HL-60 (cell line): ENCODE results near the gene SHROOM3.

Experiments
- DNase-seq, 2 experiments: peaks; one replicate each; pipeline ENCODE4 v3.0.0-alpha.2; 2010 to 2020; ENCODE audit warnings: low read depth in 1 of 2, low spot score in 1 of 2
- H3K27ac ChIP-seq: fragments of 250-450 bp; sonication (Bioruptor Pico); replicated peaks from 2 replicates; pipeline ENCODE4 v1.5.1; 2020; ENCODE audit warnings: mild to moderate bottlenecking, moderate library complexity
- H3K27me3 ChIP-seq: fragments of 250-450 bp; sonication (Bioruptor Pico); 2 replicates; pipeline ENCODE4 v1.5.1; 2021; ENCODE audit warnings: mild to moderate bottlenecking, moderate library complexity; ENCODE audit not compliant: insufficient read depth, poor library complexity, severe bottlenecking
- H3K4me3 ChIP-seq: replicated peaks from 2 replicates; pipeline ENCODE4 v1.5.1; 2011; ENCODE audit warnings: mild to moderate bottlenecking, control low read depth, low read length; ENCODE audit not compliant: insufficient read depth
- CTCF ChIP-seq: IDR thresholded peaks from one replicate; pipeline ENCODE4 v1.5.1; 2011; ENCODE audit warnings: low read length, control low read depth, inconsistent platforms; ENCODE audit not compliant: insufficient read depth
- GABPA ChIP-seq: IDR thresholded peaks from 2 replicates; pipeline ENCODE4 v1.6.1; 2012; ENCODE audit warnings: low read depth
- POLR2AphosphoS5 ChIP-seq: IDR thresholded peaks from 2 replicates; pipeline ENCODE4 v1.6.1; 2012; ENCODE audit warnings: low read depth
- SPI1 ChIP-seq: IDR thresholded peaks from 2 replicates; pipeline ENCODE4 v1.6.1; 2012; ENCODE audit warnings: low read depth, mild to moderate bottlenecking, borderline replicate concordance
- TF ChIP-seq, protein P1 (sequence below): IDR thresholded peaks from 2 replicates; pipeline ENCODE4 v1.6.1; 2012; ENCODE audit warnings: low read depth; ENCODE audit not compliant: insufficient replicate concordance

The SHROOM3 gene

GRCh38 chr4:76692761-76693160, 257.7 kb downstream of the SHROOM3 start:
- Histone ChIP-seq H3K4me3 (no peak overlapping the region), H3K27ac (no peak overlapping the region), H3K27me3 (peaks cover 41% of the 10 kb centered on the region)
- TF ChIP-seq GABPA, result no peak
- TF ChIP-seq, protein P1, sequence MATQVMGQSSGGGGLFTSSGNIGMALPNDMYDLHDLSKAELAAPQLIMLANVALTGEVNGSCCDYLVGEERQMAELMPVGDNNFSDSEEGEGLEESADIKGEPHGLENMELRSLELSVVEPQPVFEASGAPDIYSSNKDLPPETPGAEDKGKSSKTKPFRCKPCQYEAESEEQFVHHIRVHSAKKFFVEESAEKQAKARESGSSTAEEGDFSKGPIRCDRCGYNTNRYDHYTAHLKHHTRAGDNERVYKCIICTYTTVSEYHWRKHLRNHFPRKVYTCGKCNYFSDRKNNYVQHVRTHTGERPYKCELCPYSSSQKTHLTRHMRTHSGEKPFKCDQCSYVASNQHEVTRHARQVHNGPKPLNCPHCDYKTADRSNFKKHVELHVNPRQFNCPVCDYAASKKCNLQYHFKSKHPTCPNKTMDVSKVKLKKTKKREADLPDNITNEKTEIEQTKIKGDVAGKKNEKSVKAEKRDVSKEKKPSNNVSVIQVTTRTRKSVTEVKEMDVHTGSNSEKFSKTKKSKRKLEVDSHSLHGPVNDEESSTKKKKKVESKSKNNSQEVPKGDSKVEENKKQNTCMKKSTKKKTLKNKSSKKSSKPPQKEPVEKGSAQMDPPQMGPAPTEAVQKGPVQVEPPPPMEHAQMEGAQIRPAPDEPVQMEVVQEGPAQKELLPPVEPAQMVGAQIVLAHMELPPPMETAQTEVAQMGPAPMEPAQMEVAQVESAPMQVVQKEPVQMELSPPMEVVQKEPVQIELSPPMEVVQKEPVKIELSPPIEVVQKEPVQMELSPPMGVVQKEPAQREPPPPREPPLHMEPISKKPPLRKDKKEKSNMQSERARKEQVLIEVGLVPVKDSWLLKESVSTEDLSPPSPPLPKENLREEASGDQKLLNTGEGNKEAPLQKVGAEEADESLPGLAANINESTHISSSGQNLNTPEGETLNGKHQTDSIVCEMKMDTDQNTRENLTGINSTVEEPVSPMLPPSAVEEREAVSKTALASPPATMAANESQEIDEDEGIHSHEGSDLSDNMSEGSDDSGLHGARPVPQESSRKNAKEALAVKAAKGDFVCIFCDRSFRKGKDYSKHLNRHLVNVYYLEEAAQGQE, result no peak
- no peak for TF ChIP-seq CTCF
- TF ChIP-seq POLR2AphosphoS5, result no peak
- TF ChIP-seq SPI1, result no peak
- DNase-seq, result no peak

GRCh38 chr4:76694056-76694455, 259.0 kb downstream of the SHROOM3 start:
- TF ChIP-seq CTCF (no peak), SPI1 (no peak), GABPA (no peak), POLR2AphosphoS5 (no peak)
- TF ChIP-seq, protein P1, result no peak
- Histone ChIP-seq H3K27ac (no peak overlapping the region), H3K27me3 (peaks cover 35% of the 10 kb centered on the region), H3K4me3 (no peak overlapping the region)
- no peak for DNase-seq

DNA sequence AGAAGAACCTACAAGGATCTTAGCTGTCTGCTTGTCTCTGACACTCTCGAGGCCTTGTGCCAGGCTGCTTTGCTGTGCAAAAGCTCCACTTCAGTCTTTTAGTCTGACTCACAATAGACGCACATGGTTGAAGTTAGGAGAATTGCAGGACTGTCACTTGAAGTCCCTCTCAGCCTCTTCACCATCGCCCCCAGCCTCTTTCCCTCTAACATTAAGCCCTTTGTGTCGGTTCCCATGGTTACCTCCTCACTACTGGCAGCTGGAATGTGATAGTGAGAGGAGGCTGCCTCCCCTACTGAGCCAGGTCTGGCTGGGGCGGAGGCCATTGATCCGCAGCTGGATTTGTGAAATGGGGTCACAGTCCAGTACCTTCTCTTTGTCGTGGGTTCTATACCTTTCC, 261.1 kb downstream of the SHROOM3 start:
- TF ChIP-seq CTCF (no peak), GABPA (no peak), SPI1 (no peak), POLR2AphosphoS5 (no peak)
- TF ChIP-seq, protein P1, result no peak
- Histone ChIP-seq H3K4me3 (no peak overlapping the region), H3K27ac (no peak overlapping the region), H3K27me3 (peaks cover 18% of the 10 kb centered on the region)
- DNase-seq, result no peak
